Fibroblast of lung (primary cell): ENCODE data around the gene COLGALT1.
A peak's percentile ranks its signal among the peaks of the same experiment; 100 is the strongest.

Experiments
- CTCF ChIP-seq, 2 donors: IDR thresholded peaks in 1 of 2; conservative IDR thresholded peaks in 1 of 2; 1 replicate in 1 of 2; 2 replicates in 1 of 2; pipeline ENCODE4 v1.5.1; 2011 to 2012; ENCODE audit warnings: low read length in 2 of 2, control low read depth in 1 of 2, inconsistent platforms in 1 of 2, low read depth in 1 of 2, mild to moderate bottlenecking in 1 of 2
- EZH2 ChIP-seq: IDR thresholded peaks from 2 replicates; pipeline ENCODE4 v1.5.1; 2012; ENCODE audit warnings: low read length, control low read depth, mild to moderate bottlenecking; ENCODE audit errors: missing control alignments

GRCh38 chr19:17602217-17602616 lies 46.8 kb downstream of the COLGALT1 start:
- TF ChIP-seq CTCF (conservative IDR thresholded peaks at IDR 0.05 in 1 of 2, IDR thresholded peaks at IDR 0.05 in 1 of 2; ENCODE audit: low read depth in 1 of 2, low read length in 2 of 2) (no peak), EZH2 (peak; percentile 54)
